ENCODE results near the gene ZFR. TPM values are rescaled to one million over a fixed set of nuclear protein-coding genes. Genes with fewer than 3 reads are reported as not detected.

The ZFR gene
- total RNA-seq, 3 donors from 2014 or later, result 44.0 to 73.3 (median 44.7) TPM

DNA sequence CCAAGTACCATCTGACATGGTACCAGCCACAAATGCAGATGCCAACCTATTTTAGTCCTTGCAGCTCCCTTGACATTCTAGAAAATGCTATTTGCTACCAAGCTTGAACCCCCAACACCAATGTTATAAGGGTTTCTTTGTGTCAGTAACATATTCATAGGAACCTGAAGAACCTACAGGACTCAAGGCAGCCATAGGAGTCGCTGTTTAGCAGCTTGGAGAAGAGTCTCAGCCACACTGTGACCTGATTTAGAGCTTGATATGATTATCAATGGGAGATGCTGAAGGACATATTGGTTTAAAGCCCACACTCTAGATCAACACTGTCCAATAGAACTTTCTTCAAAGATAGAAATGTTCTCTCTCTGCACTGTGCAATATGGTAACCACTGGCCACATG, 6.4 kb upstream of the ZFR start:
- no peaks in the 10 kb centered on the region for H3K36me3 ChIP-seq (ENCODE audit: low read depth)
- DNase-seq (no peak), ATAC-seq (no peak)
- H3K4me1 ChIP-seq (ENCODE audit: low read depth), result no peaks in the 10 kb centered on the region
- H3K4me3 ChIP-seq, result no peak overlapping the region
- TF ChIP-seq, protein P1, sequence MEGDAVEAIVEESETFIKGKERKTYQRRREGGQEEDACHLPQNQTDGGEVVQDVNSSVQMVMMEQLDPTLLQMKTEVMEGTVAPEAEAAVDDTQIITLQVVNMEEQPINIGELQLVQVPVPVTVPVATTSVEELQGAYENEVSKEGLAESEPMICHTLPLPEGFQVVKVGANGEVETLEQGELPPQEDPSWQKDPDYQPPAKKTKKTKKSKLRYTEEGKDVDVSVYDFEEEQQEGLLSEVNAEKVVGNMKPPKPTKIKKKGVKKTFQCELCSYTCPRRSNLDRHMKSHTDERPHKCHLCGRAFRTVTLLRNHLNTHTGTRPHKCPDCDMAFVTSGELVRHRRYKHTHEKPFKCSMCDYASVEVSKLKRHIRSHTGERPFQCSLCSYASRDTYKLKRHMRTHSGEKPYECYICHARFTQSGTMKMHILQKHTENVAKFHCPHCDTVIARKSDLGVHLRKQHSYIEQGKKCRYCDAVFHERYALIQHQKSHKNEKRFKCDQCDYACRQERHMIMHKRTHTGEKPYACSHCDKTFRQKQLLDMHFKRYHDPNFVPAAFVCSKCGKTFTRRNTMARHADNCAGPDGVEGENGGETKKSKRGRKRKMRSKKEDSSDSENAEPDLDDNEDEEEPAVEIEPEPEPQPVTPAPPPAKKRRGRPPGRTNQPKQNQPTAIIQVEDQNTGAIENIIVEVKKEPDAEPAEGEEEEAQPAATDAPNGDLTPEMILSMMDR (IDR thresholded peaks at IDR 0.05), result no peak
- H3K9me3 ChIP-seq, result no peaks in the 10 kb centered on the region
- intact Hi-C loops (cut with DNase I, micrococcal nuclease), result no loop called here

GRCh38 chr5:32449262-32449661, 4.7 kb upstream of the ZFR start:
- Histone ChIP-seq H3K9me3 (no peaks in the 10 kb centered on the region), H3K4me3 (no peak overlapping the region), H3K4me1 (ENCODE audit: low read depth) (no peaks in the 10 kb centered on the region), H3K36me3 (ENCODE audit: low read depth) (no peaks in the 10 kb centered on the region)
- TF ChIP-seq, protein P1 (IDR thresholded peaks at IDR 0.05), result no peak
- no peak for DNase-seq
- ATAC-seq, result no peak
- intact Hi-C loops (cut with DNase I, micrococcal nuclease), result no loop called here

DNA sequence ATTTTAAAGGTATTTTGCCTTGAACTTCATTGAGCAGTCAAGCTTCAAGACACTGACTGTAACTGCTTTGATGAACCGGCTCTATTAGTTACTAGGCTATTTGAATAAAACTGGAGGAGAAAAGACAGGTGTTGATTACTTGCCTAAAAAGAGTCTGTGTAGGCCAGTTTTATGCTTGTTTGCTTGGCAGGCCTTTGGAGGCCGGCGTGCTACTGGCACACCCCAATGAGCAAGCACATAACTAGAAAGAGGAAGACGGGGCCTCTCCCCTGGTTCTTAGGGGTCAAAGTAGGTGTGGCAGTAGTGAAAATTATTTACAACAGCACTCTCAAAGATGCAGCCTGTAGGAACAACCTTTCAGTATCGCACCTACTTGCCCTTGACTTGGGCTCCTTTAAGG, 2.1 kb upstream of the ZFR start:
- ATAC-seq, result peak; percentile 66
- no peaks in the 10 kb centered on the region for H3K36me3 ChIP-seq (ENCODE audit: low read depth)
- H3K4me1 ChIP-seq (ENCODE audit: low read depth), result peaks cover 10% of the 10 kb centered on the region
- intact Hi-C loops (cut with DNase I, micrococcal nuclease), result no loop called here
- no peaks in the 10 kb centered on the region for H3K9me3 ChIP-seq
- TF ChIP-seq, protein P1 (IDR thresholded peaks at IDR 0.05), result no peak
- DNase-seq, result peak; percentile 60 to 76 (median 65)
- H3K4me3 ChIP-seq, result no peak overlapping the region

DNA sequence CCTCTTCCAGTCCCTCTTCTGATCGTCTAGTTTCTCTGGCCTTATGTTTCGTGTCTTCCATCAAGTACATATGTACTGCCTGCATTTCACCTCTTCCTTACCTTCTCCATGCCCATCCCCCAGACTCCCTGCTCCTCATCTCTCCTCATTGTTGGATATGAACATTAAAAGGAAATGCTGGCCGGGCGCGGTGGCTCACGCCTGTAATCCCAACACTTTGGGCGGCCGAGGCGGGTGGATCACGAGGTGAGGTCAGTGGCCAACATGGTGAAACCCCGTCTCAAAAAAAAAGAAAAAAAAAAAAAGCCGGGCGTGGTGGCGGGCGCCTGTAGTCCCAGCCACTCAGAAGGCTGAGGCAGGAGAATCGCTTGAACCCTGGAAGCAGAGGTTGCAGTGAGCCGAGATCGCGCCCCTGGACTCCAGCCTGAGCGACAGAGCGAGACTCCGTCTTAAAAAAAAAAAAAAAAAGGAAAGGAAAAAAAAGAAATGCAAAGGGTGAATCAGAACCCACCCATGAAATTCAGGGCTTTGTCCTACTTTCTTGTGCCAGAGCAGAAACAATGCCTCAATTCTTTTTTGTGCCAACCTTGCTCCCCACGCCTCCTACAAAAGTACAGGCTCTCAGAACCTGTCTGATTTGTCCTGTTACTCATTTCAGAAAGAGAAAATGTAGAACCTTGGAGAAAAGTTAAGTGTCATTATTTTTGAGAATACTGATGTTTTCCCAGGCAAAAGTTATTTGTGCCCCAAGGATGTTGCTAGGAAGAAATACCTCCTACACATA, 1.5 kb upstream of the ZFR start:
- no peaks in the 10 kb centered on the region for H3K36me3 ChIP-seq (ENCODE audit: low read depth)
- H3K4me3 ChIP-seq, result no peak overlapping the region
- TF ChIP-seq, protein P1 (IDR thresholded peaks at IDR 0.05), result no peak
- ATAC-seq, result no peak
- H3K4me1 ChIP-seq (ENCODE audit: low read depth), result peaks cover 15% of the 10 kb centered on the region
- H3K9me3 ChIP-seq, result no peaks in the 10 kb centered on the region
- intact Hi-C loops (cut with DNase I, micrococcal nuclease), result no loop called here
- DNase-seq, result peak; percentile 52 to 65 (median 64)

- no peaks in the 10 kb centered on the region for H3K36me3 ChIP-seq (ENCODE audit: low read depth)
- TF ChIP-seq, protein P1 (IDR thresholded peaks at IDR 0.05), result no peak
- DNase-seq (no peak), ATAC-seq (no peak)
- no peak overlapping the region for H3K4me3 ChIP-seq
- intact Hi-C loops (cut with DNase I, micrococcal nuclease), result no loop called here
- H3K9me3 ChIP-seq, result no peaks in the 10 kb centered on the region
- H3K4me1 ChIP-seq (ENCODE audit: low read depth), result peaks cover 17% of the 10 kb centered on the region
These were observed 783 bp upstream of the ZFR start for GRCh38 chr5:32445287-32445758.
